ENCODE results near the gene CCT3. TPM values are rescaled to one million over a fixed set of nuclear protein-coding genes. Genes with fewer than 3 reads are reported as not detected.

CCT3 gene
- total RNA-seq, 1 experiment from 2014 or later: 451 TPM

DNA sequence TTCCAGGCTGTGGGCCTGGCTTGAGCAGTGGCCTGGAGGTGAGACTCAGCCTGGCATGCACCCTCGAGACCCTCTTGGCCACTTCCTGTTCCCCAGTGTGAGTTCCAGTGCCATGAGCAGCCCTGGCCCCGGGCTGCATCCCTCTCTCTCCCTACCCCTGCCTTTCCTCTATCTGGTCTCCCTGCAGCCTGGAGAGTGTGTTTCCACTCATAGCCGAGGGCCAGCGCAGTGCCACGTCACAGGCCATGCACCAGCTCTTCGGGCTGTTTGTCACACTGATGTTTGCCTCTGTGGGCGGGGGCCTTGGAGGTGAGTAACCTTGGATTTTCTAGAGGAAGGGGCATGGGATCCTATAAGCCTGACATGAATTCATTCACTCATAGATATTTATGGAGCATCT lies 44.5 kb upstream of the CCT3 start:
- H3K9me3 ChIP-seq (ENCODE audit: control insufficient read depth, insufficient read depth, low read depth, low read length): no peaks in the 10 kb centered on the region
- TF ChIP-seq POLR2AphosphoS5 (IDR thresholded peaks at IDR 0.05; ENCODE audit: low read depth, low read length) (no peak), SIN3A (IDR thresholded peaks at IDR 0.05; ENCODE audit: borderline replicate concordance, insufficient read depth, low read depth, low read length) (no peak), TCF7L2 (IDR thresholded peaks at IDR 0.05; ENCODE audit: low read depth, low read length) (no peak)
- TF ChIP-seq, protein P1, sequence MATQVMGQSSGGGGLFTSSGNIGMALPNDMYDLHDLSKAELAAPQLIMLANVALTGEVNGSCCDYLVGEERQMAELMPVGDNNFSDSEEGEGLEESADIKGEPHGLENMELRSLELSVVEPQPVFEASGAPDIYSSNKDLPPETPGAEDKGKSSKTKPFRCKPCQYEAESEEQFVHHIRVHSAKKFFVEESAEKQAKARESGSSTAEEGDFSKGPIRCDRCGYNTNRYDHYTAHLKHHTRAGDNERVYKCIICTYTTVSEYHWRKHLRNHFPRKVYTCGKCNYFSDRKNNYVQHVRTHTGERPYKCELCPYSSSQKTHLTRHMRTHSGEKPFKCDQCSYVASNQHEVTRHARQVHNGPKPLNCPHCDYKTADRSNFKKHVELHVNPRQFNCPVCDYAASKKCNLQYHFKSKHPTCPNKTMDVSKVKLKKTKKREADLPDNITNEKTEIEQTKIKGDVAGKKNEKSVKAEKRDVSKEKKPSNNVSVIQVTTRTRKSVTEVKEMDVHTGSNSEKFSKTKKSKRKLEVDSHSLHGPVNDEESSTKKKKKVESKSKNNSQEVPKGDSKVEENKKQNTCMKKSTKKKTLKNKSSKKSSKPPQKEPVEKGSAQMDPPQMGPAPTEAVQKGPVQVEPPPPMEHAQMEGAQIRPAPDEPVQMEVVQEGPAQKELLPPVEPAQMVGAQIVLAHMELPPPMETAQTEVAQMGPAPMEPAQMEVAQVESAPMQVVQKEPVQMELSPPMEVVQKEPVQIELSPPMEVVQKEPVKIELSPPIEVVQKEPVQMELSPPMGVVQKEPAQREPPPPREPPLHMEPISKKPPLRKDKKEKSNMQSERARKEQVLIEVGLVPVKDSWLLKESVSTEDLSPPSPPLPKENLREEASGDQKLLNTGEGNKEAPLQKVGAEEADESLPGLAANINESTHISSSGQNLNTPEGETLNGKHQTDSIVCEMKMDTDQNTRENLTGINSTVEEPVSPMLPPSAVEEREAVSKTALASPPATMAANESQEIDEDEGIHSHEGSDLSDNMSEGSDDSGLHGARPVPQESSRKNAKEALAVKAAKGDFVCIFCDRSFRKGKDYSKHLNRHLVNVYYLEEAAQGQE (IDR thresholded peaks at IDR 0.05; ENCODE audit: insufficient read depth in 1 of 2, low read depth in 2 of 2, low read length in 1 of 2): no peak
- TF ChIP-seq, protein P2, sequence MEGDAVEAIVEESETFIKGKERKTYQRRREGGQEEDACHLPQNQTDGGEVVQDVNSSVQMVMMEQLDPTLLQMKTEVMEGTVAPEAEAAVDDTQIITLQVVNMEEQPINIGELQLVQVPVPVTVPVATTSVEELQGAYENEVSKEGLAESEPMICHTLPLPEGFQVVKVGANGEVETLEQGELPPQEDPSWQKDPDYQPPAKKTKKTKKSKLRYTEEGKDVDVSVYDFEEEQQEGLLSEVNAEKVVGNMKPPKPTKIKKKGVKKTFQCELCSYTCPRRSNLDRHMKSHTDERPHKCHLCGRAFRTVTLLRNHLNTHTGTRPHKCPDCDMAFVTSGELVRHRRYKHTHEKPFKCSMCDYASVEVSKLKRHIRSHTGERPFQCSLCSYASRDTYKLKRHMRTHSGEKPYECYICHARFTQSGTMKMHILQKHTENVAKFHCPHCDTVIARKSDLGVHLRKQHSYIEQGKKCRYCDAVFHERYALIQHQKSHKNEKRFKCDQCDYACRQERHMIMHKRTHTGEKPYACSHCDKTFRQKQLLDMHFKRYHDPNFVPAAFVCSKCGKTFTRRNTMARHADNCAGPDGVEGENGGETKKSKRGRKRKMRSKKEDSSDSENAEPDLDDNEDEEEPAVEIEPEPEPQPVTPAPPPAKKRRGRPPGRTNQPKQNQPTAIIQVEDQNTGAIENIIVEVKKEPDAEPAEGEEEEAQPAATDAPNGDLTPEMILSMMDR (IDR thresholded peaks at IDR 0.05): no peak
- ChIA-PET CTCF (interaction anchor here (1.3 to 2.1 kb wide), 2 partner anchors 60 to 63 kb away, joined by 4 to 7 read pairs; no protein-coding TSS in a partner anchor), POLR2A (no interaction called here)
- in situ Hi-C loops (cut with HindIII; ENCODE audit: low pct_unique_long_range_greater_than_20kb, low sequenced_read_pairs) (no loop called here), intact Hi-C loops (cut with micrococcal nuclease; ENCODE audit: unreplicated experiment) (loop anchor here (2.0 kb wide), 1 partner anchor 226 kb away; no protein-coding TSS in a partner anchor)
- no TSS peak for BruUV-seq (replicated peaks)
- no peaks in the 10 kb centered on the region for H3K27me3 ChIP-seq (ENCODE audit: control insufficient read depth, insufficient read depth, low read length)
- ATAC-seq: peak; percentile 22
- DNase-seq (ENCODE audit: low read depth, low spot score): no peak
- no peak overlapping the region for H3K27ac ChIP-seq (ENCODE audit: low read length)
- no peaks in the 10 kb centered on the region for H3K36me3 ChIP-seq (ENCODE audit: control insufficient read depth, insufficient read depth, low read length)
- H3K4me3 ChIP-seq (ENCODE audit: low read depth in 2 of 2, low read length in 2 of 2): no peak overlapping the region
- H3K4me1 ChIP-seq (ENCODE audit: control insufficient read depth, insufficient read depth, low read length): no peaks in the 10 kb centered on the region

DNA sequence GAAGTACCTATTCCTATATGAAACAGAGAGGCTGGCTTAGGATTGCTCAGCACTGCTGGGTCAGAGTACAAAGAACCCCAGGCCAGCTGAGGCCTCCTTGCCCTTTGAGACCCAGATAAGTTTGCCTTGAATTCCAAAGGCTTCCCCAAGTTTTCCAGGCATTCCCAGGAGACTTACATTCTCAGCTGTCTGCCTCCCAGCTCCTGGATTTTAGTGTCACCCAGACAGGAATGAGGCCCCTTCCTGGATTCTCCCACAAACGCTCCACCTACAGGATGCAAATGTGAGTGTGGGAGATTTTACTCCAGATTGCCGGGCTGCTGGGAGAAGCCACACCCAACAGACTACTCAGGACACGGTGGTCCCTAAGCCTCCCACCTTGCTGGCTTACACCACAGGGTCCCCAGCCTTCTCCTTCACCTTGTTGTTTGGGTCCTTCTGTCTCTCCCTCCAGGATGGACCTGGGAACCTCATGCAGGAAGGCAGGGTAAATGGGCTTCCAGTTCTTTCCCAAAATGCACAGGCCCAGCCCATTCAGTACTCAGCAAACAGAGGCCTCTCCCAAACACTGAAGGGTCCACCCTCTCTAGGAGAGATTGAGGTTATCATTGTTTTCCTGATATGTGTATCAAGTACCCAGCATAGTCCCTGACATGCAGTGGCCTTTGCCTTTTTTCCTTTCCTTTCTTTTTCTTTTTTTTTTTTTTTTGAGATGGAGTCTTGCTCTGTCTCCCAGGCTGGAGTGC lies 41.5 kb upstream of the CCT3 start:
- DNase-seq (ENCODE audit: low read depth, low spot score): no peak
- ChIA-PET CTCF (interaction anchor here (1.6 kb wide), 1 partner anchor 66 kb away, joined by 14 read pairs; no protein-coding TSS in a partner anchor), POLR2A (no interaction called here)
- H3K9me3 ChIP-seq (ENCODE audit: control insufficient read depth, insufficient read depth, low read depth, low read length): no peaks in the 10 kb centered on the region
- no TSS peak for BruUV-seq (replicated peaks)
- H3K27me3 ChIP-seq (ENCODE audit: control insufficient read depth, insufficient read depth, low read length): no peaks in the 10 kb centered on the region
- ATAC-seq: no peak
- intact Hi-C loops (cut with micrococcal nuclease; ENCODE audit: unreplicated experiment) (no loop called here), in situ Hi-C loops (cut with HindIII; ENCODE audit: low pct_unique_long_range_greater_than_20kb, low sequenced_read_pairs) (no loop called here)
- H3K4me1 ChIP-seq (ENCODE audit: control insufficient read depth, insufficient read depth, low read length): no peaks in the 10 kb centered on the region
- H3K4me3 ChIP-seq (ENCODE audit: low read depth in 2 of 2, low read length in 2 of 2): no peak overlapping the region
- TF ChIP-seq, protein P2 (IDR thresholded peaks at IDR 0.05): no peak
- TF ChIP-seq SIN3A (IDR thresholded peaks at IDR 0.05; ENCODE audit: borderline replicate concordance, insufficient read depth, low read depth, low read length): no peak
- no peak for TF ChIP-seq POLR2AphosphoS5 (IDR thresholded peaks at IDR 0.05; ENCODE audit: low read depth, low read length)
- TF ChIP-seq, protein P1 (IDR thresholded peaks at IDR 0.05; ENCODE audit: insufficient read depth in 1 of 2, low read depth in 2 of 2, low read length in 1 of 2): no peak
- no peak overlapping the region for H3K27ac ChIP-seq (ENCODE audit: low read length)
- no peaks in the 10 kb centered on the region for H3K36me3 ChIP-seq (ENCODE audit: control insufficient read depth, insufficient read depth, low read length)

Measured in Panc1 (cell line).